Motor neuron (in vitro differentiated cells): Measurements from ENCODE around the gene EXOSC10. TPM values are rescaled to one million over a fixed set of nuclear protein-coding genes. Genes with fewer than 3 reads are reported as not detected.
"Not testable (repeated sequence)": the region's sequence is repeated elsewhere in the genome, so short reads cannot be mapped to it uniquely, and the experiment has no call there.

Experiments used
- ATAC-seq, 8 experiments: fragments of 200-7000 bp; cut with Tn5 transposase; replicated peaks in 6 of 8; 2 replicates each; pipeline ENCODE4 v1.8.0; 2021; ENCODE audit warnings: mild to moderate bottlenecking in 8 of 8, moderate library complexity in 8 of 8
- H3K27ac ChIP-seq, 2 donors: fragments of 250-450 bp; sonication (Bioruptor Pico); 2 replicates each; pipeline ENCODE4 v1.9.0; 2021; ENCODE audit warnings: antibody characterized with exemption in 2 of 2, mild to moderate bottlenecking in 2 of 2, moderate library complexity in 1 of 2
- H3K4me1 ChIP-seq, 2 donors: fragments of 250-450 bp; sonication (Bioruptor Pico); replicated peaks in 1 of 2; 2 replicates each; pipeline ENCODE4 v1.6.1; 2021; ENCODE audit warnings: antibody characterized with exemption in 2 of 2, mild to moderate bottlenecking in 2 of 2, moderate library complexity in 1 of 2
- H3K4me3 ChIP-seq, 5 donors: fragments of 250-450 bp; sonication (Bioruptor Pico); 2 replicates each; pipeline ENCODE4 v1.9.0; 2021; ENCODE audit warnings: antibody characterized with exemption in 5 of 5, mild to moderate bottlenecking in 5 of 5, moderate library complexity in 4 of 5
- WGBS, 10 experiments: fragments of 450-650 bp; shearing (Covaris generic); methylation state at CpG; one replicate each; pipeline ENCODE4 v1.0.0; 2022; 5-methylcytosine and 5-hydroxymethylcytosine counted together
- in situ Hi-C, 9 experiments: fragments of 400-800 bp; cut with MboI; loops; one replicate each; pipeline ENCODE4 v1.15.0; 2021; ENCODE audit warnings: low sequenced_read_pairs in 9 of 9, low pct_unique_long_range_greater_than_20kb in 2 of 9; ENCODE audit not compliant: unreplicated experiment in 9 of 9
- total RNA-seq, 8 experiments: library from RNA; unstranded; fragments of 300-600 nt; gene quantifications; 2 replicates each; pipeline versions ENCODE4 v1.2.3 to v1.2.4, GENCODE V29; 2022

EXOSC10 gene
- total RNA-seq, 8 experiments from 2014 or later = 39.0 to 88.7 (median 57.9) TPM

GRCh38 chr1:11067716-11068599, 31.7 kb downstream of the EXOSC10 start:
- WGBS, 10 experiments = 67 to 100% (median 89%) methylated on average over 1 to 15 of the region's 18 CpGs; no CpG with 5 or more reads in 1 of the 10 experiments
- Histone ChIP-seq H3K27ac (no peak overlapping the region), H3K4me3 (no peak overlapping the region), H3K4me1 (no peaks in the 10 kb centered on the region)
- in situ Hi-C loops = no loop called here
- peak in 1 of 8 experiments; percentile 60 for ATAC-seq

DNA sequence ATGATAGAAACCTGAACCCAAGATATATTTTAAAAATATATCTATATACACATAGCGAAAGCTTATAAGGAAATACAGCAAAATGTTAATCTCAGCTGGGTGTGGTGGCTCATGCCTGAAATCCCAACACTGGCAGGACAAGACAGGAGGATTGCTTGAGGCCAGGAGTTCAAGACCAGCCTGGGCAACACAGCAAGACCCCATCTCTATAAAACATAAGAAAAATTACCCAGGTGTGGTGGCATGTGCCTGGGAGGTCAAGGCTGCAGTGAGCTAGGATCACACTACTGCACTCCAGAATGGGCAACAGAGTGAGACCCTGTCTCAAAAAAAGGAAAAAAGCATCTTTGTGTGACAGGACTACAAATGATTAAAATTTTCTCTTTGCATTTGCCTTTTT, 33.9 kb downstream of the EXOSC10 start:
- Histone ChIP-seq H3K4me3 (no peak overlapping the region), H3K27ac (no peak overlapping the region), H3K4me1 (peaks cover 4% of the 10 kb centered on the region in 2 donors)
- in situ Hi-C loops = no loop called here
- no peak for ATAC-seq
- 86 to 100% (median 100%) methylated on average over 1 of the region's 1 CpG for WGBS, 10 experiments

DNA sequence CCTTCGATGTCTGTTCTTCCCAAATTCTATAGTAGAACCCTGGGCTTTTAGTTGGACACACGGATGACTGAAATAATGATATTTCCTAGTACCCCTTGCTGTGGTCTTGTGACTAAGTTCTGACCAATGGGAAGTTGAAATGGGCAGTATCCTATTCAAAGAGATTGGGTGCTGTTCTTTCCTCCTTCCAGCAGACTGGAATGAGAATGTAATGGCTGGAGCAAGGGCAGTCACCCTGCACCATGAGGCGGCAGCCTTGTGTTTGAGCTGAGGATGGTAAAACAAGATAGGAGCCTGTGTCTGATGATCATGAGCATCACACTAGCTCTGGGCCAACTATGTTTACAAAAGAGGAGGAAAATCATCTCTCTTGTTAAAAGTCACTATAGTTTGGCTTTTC, 34.7 kb downstream of the EXOSC10 start:
- WGBS, 10 experiments = 88 to 100% (median 94%) methylated on average over 2 to 3 of the region's 3 CpGs; no CpG with 5 or more reads in 1 of the 10 experiments
- ATAC-seq = no peak

GRCh38 chr1:11063937-11064537, 35.6 kb downstream of the EXOSC10 start:
- ATAC-seq, H3K27ac ChIP-seq, H3K4me3 ChIP-seq, in situ Hi-C loops, H3K4me1 ChIP-seq: not testable (repeated sequence)
- WGBS, 10 experiments = 73 to 100% (median 91%) methylated on average over 1 to 12 of the region's 18 CpGs; no CpG with 5 or more reads in 2 of the 10 experiments

More for the DNA sequence above, 34.7 kb downstream of the EXOSC10 start:
- Histone ChIP-seq H3K27ac (no peak overlapping the region), H3K4me3 (no peak overlapping the region), H3K4me1 (peaks cover 4 to 5% of the 10 kb centered on the region in 2 donors)
- in situ Hi-C loops = no loop called here

- WGBS, 10 experiments = 25 to 100% (median 67%) methylated on average over 1 to 3 of the region's 3 CpGs; no CpG with 5 or more reads in 3 of the 10 experiments
- ATAC-seq = no peak
- Histone ChIP-seq H3K4me1 (peaks cover 10 to 11% of the 10 kb centered on the region in 2 donors), H3K27ac (no peak overlapping the region), H3K4me3 (no peak overlapping the region)
- in situ Hi-C loops = no loop called here
Observed at GRCh38 chr1:11062965-11063401, 36.7 kb downstream of the EXOSC10 start.

DNA sequence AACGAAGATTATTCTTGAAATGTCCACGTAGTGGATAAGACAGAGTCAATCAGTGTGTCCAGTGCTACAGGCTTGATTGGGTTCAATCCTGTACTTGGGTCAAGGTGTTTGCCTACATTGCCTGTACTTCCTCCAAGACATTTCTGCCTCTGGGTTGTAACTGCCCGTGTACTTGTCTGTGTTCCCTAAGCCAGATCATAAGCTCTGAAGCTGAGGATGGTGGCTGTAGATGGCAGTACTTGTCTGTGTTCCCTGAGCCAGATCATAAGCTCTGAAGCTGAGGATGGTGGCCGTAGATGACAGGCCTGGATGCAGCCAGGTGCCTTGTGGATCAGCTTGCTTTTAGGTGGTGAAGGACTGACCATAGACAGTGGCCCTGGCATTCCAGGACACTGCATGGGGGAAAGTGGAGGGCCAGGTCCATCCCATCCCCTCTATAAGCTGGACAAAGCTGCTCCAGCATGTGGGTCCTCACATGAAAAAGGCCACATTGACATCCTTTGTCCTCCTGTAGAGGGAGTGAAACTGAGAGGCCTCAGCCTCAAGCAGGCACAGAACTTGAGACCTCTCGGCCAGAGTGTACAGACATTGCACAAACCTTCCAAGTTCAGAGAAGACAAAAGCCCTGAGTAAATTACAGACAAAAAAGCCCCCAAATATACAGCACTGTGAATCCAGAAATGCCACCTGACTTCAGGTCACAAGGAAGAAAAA, 37.9 kb downstream of the EXOSC10 start:
- WGBS, 10 experiments = 67 to 100% (median 88%) methylated on average over 1 to 5 of the region's 5 CpGs; no CpG with 5 or more reads in 3 of the 10 experiments
- no peak for ATAC-seq
- in situ Hi-C loops = no loop called here
- H3K4me1 ChIP-seq = peaks cover 10 to 11% of the 10 kb centered on the region in 2 donors
- H3K4me3 ChIP-seq = no peak overlapping the region
- H3K27ac ChIP-seq = no peak overlapping the region

GRCh38 chr1:11059968-11060830, 39.5 kb downstream of the EXOSC10 start, which contains the start of gene SRM:
TSS of gene SRM (minus strand) at chr1:11060018. CDS start at chr1:11059943, 75 bp downstream.
- Histone ChIP-seq H3K4me3 (peak within 1 kb of the TSS; percentile 71 to 95 (median 84)), H3K4me1 (peaks cover 10 to 11% of the 10 kb centered on the region in 2 donors), H3K27ac (peak within 1 kb of the TSS; percentile 59 to 74)
- in situ Hi-C loops = no loop called here
- WGBS, 10 experiments = 0% methylated on average over 3 to 15 of the region's 83 CpGs; no CpG with 5 or more reads in 3 of the 10 experiments
- ATAC-seq = peak; percentile 84 to 97 (median 96)

- peak overlapping the region; percentile 71 to 95 (median 84) for H3K4me3 ChIP-seq
- peak overlapping the region; percentile 49 to 62 for H3K27ac ChIP-seq
- H3K4me1 ChIP-seq = peaks cover 10 to 11% of the 10 kb centered on the region in 2 donors
- ATAC-seq = peak; percentile 13 to 41 (median 32)
- WGBS, 10 experiments = 0% methylated on average over 3 to 6 of the region's 72 CpGs; no CpG with 5 or more reads in 7 of the 10 experiments
- in situ Hi-C loops = no loop called here
Observed at GRCh38 chr1:11059155-11059967, 40.3 kb downstream of the EXOSC10 start.

DNA sequence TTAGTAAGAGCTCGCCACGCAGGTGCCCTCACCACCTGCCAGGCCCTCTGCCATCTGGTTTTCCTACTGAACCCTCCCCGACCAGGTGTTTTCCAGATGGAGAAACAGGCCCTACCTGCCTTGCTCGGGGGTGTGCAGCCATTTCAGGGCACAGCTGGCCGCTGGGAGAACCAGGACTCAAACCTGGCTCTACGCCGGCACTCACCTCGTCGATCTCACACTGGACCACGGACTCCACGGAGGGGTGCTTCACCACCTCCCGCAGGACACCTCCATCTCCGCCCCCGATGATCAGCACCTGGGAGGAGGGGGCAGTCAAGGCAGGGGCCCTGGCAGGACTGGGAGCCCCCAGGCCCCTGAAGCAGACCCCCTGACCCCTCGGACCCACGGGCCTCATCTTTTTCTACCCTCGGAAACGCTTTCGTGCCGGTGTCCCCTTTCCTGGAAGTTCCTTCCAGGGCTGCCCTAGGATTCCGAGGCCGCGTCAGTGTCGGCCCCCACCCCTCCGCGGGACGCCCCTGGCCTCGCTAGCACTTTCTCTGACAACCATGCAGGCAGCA, 41.0 kb downstream of the EXOSC10 start:
- 60 to 100% (median 80%) methylated on average over 1 to 7 of the region's 28 CpGs; no CpG with 5 or more reads in 4 of the 10 experiments for WGBS, 10 experiments
- H3K27ac ChIP-seq = no peak overlapping the region
- no peak for ATAC-seq
- peaks cover 10 to 11% of the 10 kb centered on the region in 2 donors for H3K4me1 ChIP-seq
- H3K4me3 ChIP-seq = peak overlapping the region; percentile 71 to 95 (median 84)
- in situ Hi-C loops = no loop called here

GRCh38 chr1:11058026-11058425, 41.6 kb downstream of the EXOSC10 start:
- in situ Hi-C loops = no loop called here
- no peak for ATAC-seq
- peaks cover 13 to 15% of the 10 kb centered on the region in 2 donors for H3K4me1 ChIP-seq
- peak overlapping the region in 1 of 5 donors; percentile 86 for H3K4me3 ChIP-seq
- 83 to 100% (median 93%) methylated on average over 2 to 14 of the region's 14 CpGs; no CpG with 5 or more reads in 4 of the 10 experiments for WGBS, 10 experiments
- no peak overlapping the region for H3K27ac ChIP-seq

GRCh38 chr1:11057477-11057876, 42.2 kb downstream of the EXOSC10 start:
- H3K27ac ChIP-seq = no peak overlapping the region
- ATAC-seq = no peak

More at GRCh38 chr1:11057477-11057876, 42.2 kb downstream of the EXOSC10 start:
- WGBS, 10 experiments = 73 to 100% (median 100%) methylated on average over 1 to 7 of the region's 8 CpGs; no CpG with 5 or more reads in 3 of the 10 experiments
- H3K4me3 ChIP-seq = no peak overlapping the region
- in situ Hi-C loops = no loop called here
- H3K4me1 ChIP-seq = peaks cover 18 to 21% of the 10 kb centered on the region in 2 donors
